Type B pancreatic cell (in vitro differentiated cells): Measurements from ENCODE around the gene SEMA3E. TPM values are rescaled to one million over a fixed set of nuclear protein-coding genes. Genes with fewer than 3 reads are reported as not detected.

ENCODE experiments used
- DNase-seq: peaks from one replicate; pipeline ENCODE4 v3.0.0; 2021; ENCODE audit warnings: mixed read lengths; ENCODE audit not compliant: unreplicated experiment; ENCODE audit errors: extremely low spot score
- H3K27ac Mint-ChIP-seq: 2 replicates; pipeline ENCODE4 v1.8.0; 2021; ENCODE audit warnings: mild to moderate bottlenecking, mixed read lengths
- H3K27me3 Mint-ChIP-seq: 2 replicates; pipeline ENCODE4 v1.8.0; 2021; ENCODE audit warnings: mixed read lengths
- H3K36me3 Mint-ChIP-seq: 2 replicates; pipeline ENCODE4 v1.8.0; 2021; ENCODE audit warnings: mixed read lengths
- H3K4me1 Mint-ChIP-seq: one replicate; pipeline ENCODE4 v1.8.0; 2021; ENCODE audit warnings: mixed read lengths; ENCODE audit not compliant: unreplicated experiment
- H3K4me3 Mint-ChIP-seq: 2 replicates; pipeline ENCODE4 v1.8.0; 2021; ENCODE audit warnings: mild to moderate bottlenecking, mixed read lengths
- H3K9me3 Mint-ChIP-seq: 2 replicates; pipeline ENCODE4 v1.8.0; 2021; ENCODE audit warnings: mixed read lengths
- CTCF ChIP-seq: fragments of 200-600 bp; sonication (generic); conservative IDR thresholded peaks from 2 replicates; pipeline ENCODE4 v1.5.0; 2021; ENCODE audit warnings: antibody characterized with exemption, mild to moderate bottlenecking
- total RNA-seq: library from RNA; stranded (reverse); gene quantifications from 2 replicates; pipeline ENCODE4 v1.2.1, GENCODE V29; 2021; ENCODE audit warnings: low replicate concordance

The SEMA3E gene
- total RNA-seq, 1 donor from 2014 or later = 27.7 TPM

DNA sequence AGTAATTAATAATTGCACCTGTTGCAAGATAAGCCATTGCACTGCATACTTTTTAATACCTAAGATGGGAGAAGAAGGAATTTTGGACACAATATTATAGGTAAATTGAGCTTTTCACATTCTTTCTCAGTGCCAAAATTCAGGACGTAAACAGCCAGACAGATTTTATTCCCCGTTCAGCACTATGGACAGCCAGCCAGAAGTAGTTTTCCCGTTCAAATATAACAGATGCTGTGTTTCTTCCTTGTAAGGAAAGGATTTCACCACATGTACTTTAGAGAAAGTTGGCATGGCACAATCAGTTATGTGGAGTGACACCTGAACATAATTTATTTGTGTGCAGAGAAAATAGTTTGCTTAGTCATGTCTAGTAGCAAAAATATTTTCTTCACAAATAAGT is 34.8 kb downstream of the SEMA3E start:
- no peak for TF ChIP-seq CTCF
- Mint-ChIP-seq H3K27me3 (no peaks in the 10 kb centered on the region), H3K27ac (no peak overlapping the region), H3K4me3 (no peak overlapping the region), H3K4me1 (no peaks in the 10 kb centered on the region), H3K9me3 (no peaks in the 10 kb centered on the region), H3K36me3 (no peaks in the 10 kb centered on the region)
- DNase-seq = no peak

- TF ChIP-seq CTCF = no peak
- Mint-ChIP-seq H3K27me3 (no peaks in the 10 kb centered on the region), H3K4me1 (no peaks in the 10 kb centered on the region), H3K4me3 (no peak overlapping the region), H3K9me3 (no peaks in the 10 kb centered on the region), H3K36me3 (no peaks in the 10 kb centered on the region), H3K27ac (no peak overlapping the region)
- no peak for DNase-seq
These were observed 35.7 kb downstream of the SEMA3E start for GRCh38 chr7:83613232-83613631.

DNA sequence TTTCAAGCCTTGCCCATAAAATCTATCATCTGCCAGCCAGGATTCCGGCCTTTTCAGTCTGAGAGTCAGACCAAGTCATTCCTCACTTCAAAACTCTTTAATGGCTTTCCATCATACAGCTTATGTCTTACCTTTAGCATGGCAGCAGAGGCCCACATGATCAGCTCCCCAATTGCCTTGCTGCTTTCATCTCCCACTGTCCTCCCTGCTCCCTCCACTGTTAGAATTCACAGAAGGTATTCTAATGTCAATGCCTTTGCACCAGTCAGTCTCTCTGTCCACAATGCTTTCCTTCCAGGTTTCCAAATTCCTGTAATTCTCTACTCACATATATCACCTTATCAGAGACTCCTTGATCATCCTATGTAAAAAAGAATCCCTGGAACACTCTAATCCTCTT is 37.2 kb downstream of the SEMA3E start:
- no peak overlapping the region for H3K27ac Mint-ChIP-seq
- DNase-seq = no peak
- no peaks in the 10 kb centered on the region for H3K4me1 Mint-ChIP-seq
- no peaks in the 10 kb centered on the region for H3K36me3 Mint-ChIP-seq
- no peaks in the 10 kb centered on the region for H3K9me3 Mint-ChIP-seq
- no peak for TF ChIP-seq CTCF
- no peaks in the 10 kb centered on the region for H3K27me3 Mint-ChIP-seq
- H3K4me3 Mint-ChIP-seq = no peak overlapping the region

DNA sequence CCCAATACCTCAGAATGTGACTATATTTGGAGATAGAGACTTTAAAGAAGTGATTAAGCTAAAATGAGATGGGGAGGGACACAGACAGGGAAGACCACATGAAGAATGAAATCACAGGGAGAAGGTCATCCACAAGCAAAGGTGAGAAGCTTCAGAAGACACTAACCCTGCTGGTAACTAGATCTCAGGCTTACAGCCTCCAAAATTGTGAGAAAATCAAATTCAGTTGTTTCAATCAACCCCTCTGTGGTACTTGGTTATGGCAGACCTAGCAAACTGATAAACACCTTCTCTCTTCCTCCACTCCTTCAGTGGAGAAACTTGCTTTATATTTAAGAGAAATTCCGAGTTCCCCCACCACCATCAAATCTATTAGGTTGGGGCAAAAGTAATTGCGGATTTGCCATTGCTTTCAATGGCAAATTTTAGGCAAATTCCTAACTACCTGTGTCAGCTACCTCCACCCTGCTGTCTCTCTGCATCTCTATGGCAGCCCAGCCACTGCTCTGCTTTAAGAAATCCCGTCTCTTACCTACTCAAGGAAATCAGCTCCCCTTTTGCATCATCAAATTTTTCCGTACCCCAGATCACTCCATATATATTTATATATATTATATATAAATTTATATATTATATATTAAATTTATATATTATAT is 38.2 kb downstream of the SEMA3E start:
- Mint-ChIP-seq H3K27me3 (no peaks in the 10 kb centered on the region), H3K27ac (no peak overlapping the region), H3K9me3 (no peaks in the 10 kb centered on the region), H3K4me1 (no peaks in the 10 kb centered on the region), H3K4me3 (no peak overlapping the region), H3K36me3 (no peaks in the 10 kb centered on the region)
- no peak for DNase-seq
- TF ChIP-seq CTCF = no peak

- Mint-ChIP-seq H3K4me1 (no peaks in the 10 kb centered on the region), H3K4me3 (no peak overlapping the region), H3K27me3 (no peaks in the 10 kb centered on the region), H3K9me3 (no peaks in the 10 kb centered on the region), H3K27ac (no peak overlapping the region), H3K36me3 (no peaks in the 10 kb centered on the region)
- DNase-seq = no peak
- no peak for TF ChIP-seq CTCF
These were observed 40.2 kb downstream of the SEMA3E start for GRCh38 chr7:83608716-83609115.

- Mint-ChIP-seq H3K27ac (no peak overlapping the region), H3K4me3 (no peak overlapping the region), H3K36me3 (no peaks in the 10 kb centered on the region), H3K9me3 (no peaks in the 10 kb centered on the region), H3K27me3 (no peaks in the 10 kb centered on the region), H3K4me1 (no peaks in the 10 kb centered on the region)
- no peak for TF ChIP-seq CTCF
- DNase-seq = no peak
These were observed 45.3 kb downstream of the SEMA3E start for GRCh38 chr7:83603649-83604048.
